ENCODE data around the gene PTPRB. TPM values are rescaled to one million over a fixed set of nuclear protein-coding genes. Genes with fewer than 3 reads are reported as not detected.

PTPRB gene
- total RNA-seq, 3 donors from 2014 or later, result 22.0 to 29.4 (median 27.9) TPM

DNA sequence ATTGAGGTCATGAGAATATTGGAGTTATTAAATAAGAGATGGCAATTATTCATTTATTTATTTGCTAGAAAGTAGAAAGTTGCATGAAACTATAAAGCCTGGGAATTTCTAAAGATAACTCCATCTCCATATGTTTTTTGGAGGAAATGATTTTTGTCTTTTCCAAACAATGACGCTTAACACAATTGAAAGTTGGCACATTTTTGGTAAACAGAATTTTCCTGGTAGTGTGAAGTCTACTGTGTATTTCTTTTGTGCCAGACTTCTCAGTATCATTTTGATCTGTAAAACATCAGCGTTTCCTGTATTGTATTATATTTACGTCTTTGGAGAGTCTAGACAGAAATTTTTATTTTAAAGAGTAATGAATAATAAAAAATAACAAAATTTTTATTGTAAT lies 33.7 kb upstream of the PTPRB start:
- Histone ChIP-seq H3K4me1 (ENCODE audit: low read depth) (no peaks in the 10 kb centered on the region), H3K9me3 (no peaks in the 10 kb centered on the region), H3K36me3 (ENCODE audit: low read depth) (no peaks in the 10 kb centered on the region), H3K4me3 (no peak overlapping the region)
- DNase-seq (no peak), ATAC-seq (no peak)
- TF ChIP-seq, protein P1, sequence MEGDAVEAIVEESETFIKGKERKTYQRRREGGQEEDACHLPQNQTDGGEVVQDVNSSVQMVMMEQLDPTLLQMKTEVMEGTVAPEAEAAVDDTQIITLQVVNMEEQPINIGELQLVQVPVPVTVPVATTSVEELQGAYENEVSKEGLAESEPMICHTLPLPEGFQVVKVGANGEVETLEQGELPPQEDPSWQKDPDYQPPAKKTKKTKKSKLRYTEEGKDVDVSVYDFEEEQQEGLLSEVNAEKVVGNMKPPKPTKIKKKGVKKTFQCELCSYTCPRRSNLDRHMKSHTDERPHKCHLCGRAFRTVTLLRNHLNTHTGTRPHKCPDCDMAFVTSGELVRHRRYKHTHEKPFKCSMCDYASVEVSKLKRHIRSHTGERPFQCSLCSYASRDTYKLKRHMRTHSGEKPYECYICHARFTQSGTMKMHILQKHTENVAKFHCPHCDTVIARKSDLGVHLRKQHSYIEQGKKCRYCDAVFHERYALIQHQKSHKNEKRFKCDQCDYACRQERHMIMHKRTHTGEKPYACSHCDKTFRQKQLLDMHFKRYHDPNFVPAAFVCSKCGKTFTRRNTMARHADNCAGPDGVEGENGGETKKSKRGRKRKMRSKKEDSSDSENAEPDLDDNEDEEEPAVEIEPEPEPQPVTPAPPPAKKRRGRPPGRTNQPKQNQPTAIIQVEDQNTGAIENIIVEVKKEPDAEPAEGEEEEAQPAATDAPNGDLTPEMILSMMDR (IDR thresholded peaks at IDR 0.05), result no peak
- intact Hi-C loops (cut with DNase I, micrococcal nuclease), result no loop called here

DNA sequence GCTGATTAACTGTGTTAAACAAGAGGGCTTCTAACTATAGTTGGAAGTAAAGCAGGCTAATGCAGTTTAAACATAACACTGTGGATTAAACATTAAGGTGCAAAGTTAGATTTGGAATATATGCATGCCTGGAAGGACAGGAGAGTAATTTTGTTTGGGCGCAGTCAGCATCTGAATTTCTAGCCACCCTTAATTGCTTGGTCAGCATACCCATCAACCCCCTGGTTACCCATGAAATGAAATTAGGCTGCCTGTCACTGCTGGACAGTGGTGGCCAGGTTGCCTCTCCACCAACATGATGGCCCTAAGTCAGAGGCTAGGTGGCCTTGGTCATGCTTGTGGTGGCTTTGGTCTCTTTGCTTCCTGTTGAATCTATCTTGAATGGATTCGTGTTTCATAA lies 30.0 kb upstream of the PTPRB start:
- DNase-seq (no peak), ATAC-seq (no peak)
- Histone ChIP-seq H3K4me1 (ENCODE audit: low read depth) (no peaks in the 10 kb centered on the region), H3K9me3 (no peaks in the 10 kb centered on the region), H3K36me3 (ENCODE audit: low read depth) (no peaks in the 10 kb centered on the region), H3K4me3 (no peak overlapping the region)
- TF ChIP-seq, protein P1 (IDR thresholded peaks at IDR 0.05), result no peak
- intact Hi-C loops (cut with DNase I, micrococcal nuclease), result no loop called here

DNA sequence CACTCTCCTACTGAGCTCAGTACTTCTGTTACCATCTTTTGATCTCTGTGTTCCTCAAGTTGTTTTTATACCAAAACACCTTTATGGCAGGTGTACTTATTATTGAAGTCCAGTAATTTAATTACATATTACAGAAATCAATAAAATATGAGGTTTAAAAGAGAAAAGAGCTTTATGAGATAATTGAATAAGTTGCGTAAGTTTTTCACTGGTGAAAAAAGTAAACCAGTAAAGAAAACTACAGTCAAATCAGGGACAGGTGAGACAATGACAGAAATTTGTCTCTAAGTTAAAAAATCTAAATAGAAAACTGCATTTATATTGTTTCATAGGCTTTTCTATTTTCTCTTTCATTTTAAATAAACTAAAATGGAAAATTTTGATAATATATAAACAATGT lies 29.1 kb upstream of the PTPRB start:
- no peaks in the 10 kb centered on the region for H3K9me3 ChIP-seq
- H3K36me3 ChIP-seq (ENCODE audit: low read depth), result no peaks in the 10 kb centered on the region
- no peak overlapping the region for H3K4me3 ChIP-seq
- no peak for DNase-seq
- TF ChIP-seq, protein P1 (IDR thresholded peaks at IDR 0.05), result no peak
- no peaks in the 10 kb centered on the region for H3K4me1 ChIP-seq (ENCODE audit: low read depth)
- intact Hi-C loops (cut with DNase I, micrococcal nuclease), result no loop called here
- ATAC-seq, result no peak

DNA sequence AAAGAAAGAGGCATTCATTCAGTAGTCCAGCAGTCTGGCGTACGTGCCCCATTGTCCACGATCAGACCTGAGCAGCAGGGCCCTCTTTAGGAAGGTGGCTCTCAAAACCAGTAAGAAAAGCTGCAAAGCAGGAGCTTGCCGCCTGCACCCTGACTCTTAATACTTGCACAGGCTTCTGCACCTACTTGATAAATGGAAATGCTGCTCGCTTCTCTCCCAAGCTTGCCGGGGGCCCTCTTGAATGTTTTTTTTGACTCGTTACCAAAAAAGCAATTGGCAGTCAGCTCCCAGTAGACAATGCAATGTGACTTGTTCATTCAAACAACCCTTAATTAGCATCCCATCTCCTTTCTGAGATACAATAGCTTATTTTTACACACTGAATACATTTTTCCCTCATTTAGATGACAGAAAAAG lies 27.2 kb upstream of the PTPRB start:
- no peak overlapping the region for H3K4me3 ChIP-seq

DNA sequence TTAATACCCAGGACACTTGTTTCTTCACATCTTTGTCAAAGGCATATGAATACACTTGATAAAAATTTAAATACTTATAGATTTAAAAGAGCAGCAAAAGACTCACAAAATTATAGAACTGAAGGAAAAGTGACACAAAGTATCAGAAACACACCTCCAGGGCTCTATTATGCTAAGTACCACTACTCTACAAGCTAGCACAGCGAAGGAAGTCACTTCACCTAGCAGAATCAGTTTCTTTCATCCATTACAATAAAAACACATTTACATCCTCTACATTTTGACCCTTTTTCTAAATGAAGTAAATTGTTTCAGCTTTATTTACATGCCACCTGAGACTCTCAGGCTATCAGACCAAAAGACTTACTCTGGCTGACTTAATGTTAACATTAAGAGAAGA lies 26.6 kb upstream of the PTPRB start:
- ATAC-seq (no peak), DNase-seq (no peak)
- no peak overlapping the region for H3K4me3 ChIP-seq
- H3K36me3 ChIP-seq (ENCODE audit: low read depth), result no peaks in the 10 kb centered on the region
- H3K9me3 ChIP-seq, result no peaks in the 10 kb centered on the region
- intact Hi-C loops (cut with DNase I, micrococcal nuclease), result no loop called here
- TF ChIP-seq, protein P1 (IDR thresholded peaks at IDR 0.05), result no peak
- H3K4me1 ChIP-seq (ENCODE audit: low read depth), result no peaks in the 10 kb centered on the region

More for the DNA sequence above, 27.2 kb upstream of the PTPRB start:
- TF ChIP-seq, protein P1 (IDR thresholded peaks at IDR 0.05), result no peak
- ATAC-seq (no peak), DNase-seq (no peak)
- H3K4me1 ChIP-seq (ENCODE audit: low read depth), result no peaks in the 10 kb centered on the region
- intact Hi-C loops (cut with DNase I, micrococcal nuclease), result no loop called here
- no peaks in the 10 kb centered on the region for H3K9me3 ChIP-seq
- H3K36me3 ChIP-seq (ENCODE audit: low read depth), result no peaks in the 10 kb centered on the region
